KOPT-K1 (cell line): ENCODE measurements around the gene SRPK2.
"Not testable (repeated sequence)": the region's sequence is repeated elsewhere in the genome, so short reads cannot be mapped to it uniquely, and the experiment has no call there.

Experiments
- H3K27ac ChIP-seq: fragments of 200-600 bp; sonication (generic); 2 replicates; pipeline ENCODE4 v1.5.1; 2016; ENCODE audit warnings: antibody characterized with exemption, mild to moderate bottlenecking, low read depth, low read length; ENCODE audit not compliant: poor library complexity, severe bottlenecking
- H3K36me3 ChIP-seq: fragments of 200-600 bp; sonication (generic); 2 replicates; pipeline ENCODE4 v1.5.1; 2017; ENCODE audit warnings: antibody characterized with exemption, mild to moderate bottlenecking, low read length, moderate library complexity; ENCODE audit not compliant: insufficient read depth
- H3K9me3 ChIP-seq: fragments of 200-600 bp; sonication (generic); 2 replicates; pipeline ENCODE4 v1.5.1; 2017; ENCODE audit warnings: antibody characterized with exemption, low read length, mild to moderate bottlenecking; ENCODE audit not compliant: insufficient read depth, poor library complexity, severe bottlenecking

SRPK2 gene

DNA sequence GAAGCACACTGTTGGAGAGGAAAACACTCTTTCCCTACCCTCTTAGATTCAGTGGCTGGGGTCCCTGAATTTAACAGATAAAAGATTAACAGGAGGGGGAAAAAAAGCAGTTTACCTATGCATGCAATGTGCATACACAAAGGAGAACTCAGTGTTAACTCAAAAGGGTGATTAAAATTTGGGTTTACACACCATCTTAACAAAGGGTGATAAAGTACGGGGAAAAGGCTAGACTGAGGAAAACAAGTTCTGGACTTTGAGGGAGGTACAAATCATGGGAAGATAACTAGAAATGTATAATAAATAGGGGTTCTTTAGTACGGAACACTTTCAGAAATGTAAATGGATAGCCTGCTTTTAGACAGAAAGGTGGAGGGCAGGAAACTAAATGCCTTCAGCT lies 83.1 kb downstream of the SRPK2 start:
- H3K9me3 ChIP-seq: no peaks in the 10 kb centered on the region
- H3K36me3 ChIP-seq: no peaks in the 10 kb centered on the region
- H3K27ac ChIP-seq: peak overlapping the region; percentile 95

DNA sequence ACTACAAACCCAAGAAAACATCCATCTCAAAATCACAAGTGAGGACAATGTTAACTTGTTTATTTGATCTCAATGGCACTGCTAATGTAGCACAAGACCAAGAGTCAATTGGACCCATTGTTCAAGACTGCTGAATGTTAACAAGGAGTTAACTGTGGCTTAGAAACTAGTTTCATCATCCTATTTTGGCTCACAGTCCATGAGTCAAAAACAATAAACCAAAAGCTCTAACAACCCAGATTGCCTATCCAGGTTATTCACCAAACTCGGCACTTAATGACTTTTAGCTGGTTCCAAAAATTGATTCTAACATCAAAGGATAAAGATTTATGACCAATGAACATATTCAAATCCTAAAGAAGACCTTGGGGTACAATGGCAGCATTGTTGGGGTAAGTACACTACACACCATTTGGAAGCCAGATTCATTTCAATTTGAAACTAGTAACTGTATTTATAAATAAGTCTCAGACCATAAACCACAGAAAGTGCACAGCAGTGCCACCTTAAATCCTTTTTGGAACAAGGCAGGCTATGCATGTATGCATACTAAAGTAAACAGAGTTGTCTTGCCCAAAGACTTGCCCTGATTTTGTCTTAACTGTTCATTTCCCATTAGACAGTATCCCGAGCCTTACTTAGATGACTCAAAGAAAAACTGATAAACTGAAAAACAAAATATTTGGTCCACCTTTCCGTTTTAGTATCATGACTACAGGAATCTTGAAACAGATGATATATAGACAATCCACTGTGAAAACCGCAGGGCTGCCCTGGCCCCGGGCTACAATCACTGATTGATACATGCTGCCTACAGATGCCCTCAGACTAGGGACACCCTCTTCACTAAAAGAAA lies 84.5 kb downstream of the SRPK2 start:
- Histone ChIP-seq H3K9me3 (no peaks in the 10 kb centered on the region), H3K27ac (peak overlapping the region; percentile 95), H3K36me3 (no peaks in the 10 kb centered on the region)

DNA sequence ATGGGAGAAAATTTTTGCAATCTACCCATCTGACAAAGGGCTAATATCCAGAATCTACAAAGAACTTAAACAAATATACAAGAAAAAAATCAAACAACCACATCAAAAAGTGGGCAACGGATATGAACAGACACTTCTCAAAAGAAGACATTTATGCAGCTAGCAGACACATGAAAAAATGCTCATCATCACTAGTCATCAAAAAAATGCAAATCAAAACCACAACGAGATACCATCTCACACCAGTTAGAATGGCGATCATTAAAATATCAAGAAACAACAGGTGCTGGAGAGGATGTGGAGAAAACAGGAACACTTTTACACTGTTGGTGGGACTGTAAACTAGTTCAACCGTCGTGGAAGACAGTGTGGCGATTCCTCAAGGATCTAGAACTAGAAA lies 88.1 kb downstream of the SRPK2 start:
- H3K27ac ChIP-seq: peak overlapping the region; percentile 95
- H3K36me3 ChIP-seq, H3K9me3 ChIP-seq: not testable (repeated sequence)

DNA sequence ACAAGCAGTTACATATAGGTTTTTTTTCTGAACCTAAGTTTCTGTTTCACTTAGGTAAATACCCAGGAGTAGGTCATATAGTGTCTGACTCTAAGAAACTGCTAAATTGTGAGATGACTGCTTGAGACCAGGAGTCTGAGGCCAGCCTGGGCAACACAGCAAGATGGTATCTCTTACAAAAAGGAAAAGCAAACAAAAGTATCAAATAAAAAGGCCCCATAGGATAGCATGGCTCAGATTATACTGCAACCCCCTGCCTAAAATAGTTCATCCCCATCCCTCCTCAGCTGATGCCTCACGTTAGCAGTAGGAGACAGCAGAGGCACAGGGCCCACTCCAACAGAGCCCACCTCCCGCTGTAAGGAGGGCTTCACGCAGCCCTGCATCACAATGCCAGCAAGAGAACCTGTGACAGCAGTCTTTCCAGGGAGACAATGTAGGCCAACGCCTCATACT lies 90.3 kb downstream of the SRPK2 start:
- peak overlapping the region; percentile 95 for H3K27ac ChIP-seq
- no peaks in the 10 kb centered on the region for H3K9me3 ChIP-seq
- H3K36me3 ChIP-seq: no peaks in the 10 kb centered on the region

DNA sequence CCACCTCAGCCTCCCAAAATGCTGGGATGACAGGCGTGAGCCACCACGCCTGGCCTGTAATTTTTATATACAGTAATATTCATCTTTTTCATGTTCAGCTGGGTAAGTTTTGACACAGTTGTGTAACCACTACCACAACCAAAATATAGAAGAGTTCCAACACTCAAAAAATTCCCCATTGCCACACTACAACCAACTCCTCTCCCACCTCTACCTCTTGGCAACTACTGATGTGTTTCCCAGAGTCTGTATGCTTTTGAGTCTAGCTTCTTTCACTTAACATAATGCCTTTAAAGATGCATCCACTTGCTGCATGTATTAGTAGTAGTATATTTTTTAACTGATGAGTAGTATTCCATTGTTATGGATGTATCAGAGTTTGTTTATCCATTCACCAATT lies 90.7 kb downstream of the SRPK2 start:
- no peaks in the 10 kb centered on the region for H3K36me3 ChIP-seq
- peak overlapping the region; percentile 95 for H3K27ac ChIP-seq
- no peaks in the 10 kb centered on the region for H3K9me3 ChIP-seq

DNA sequence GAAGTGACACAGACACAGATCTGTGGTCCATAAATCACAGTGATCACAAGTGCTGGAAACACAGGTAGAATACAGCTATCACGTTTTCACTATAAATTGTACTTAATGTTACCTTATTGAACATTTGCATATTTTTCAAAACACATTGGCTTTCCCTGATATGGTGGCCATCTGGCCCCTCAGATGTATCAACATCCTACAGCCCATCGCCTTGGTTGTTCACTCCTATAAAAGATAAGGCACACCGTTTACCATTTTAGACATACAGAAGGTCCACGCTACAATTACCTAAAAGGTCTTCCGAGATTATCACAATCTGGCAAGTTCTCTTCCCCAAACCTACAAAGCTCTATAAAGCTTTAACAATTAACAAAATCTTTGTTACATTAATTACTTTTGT lies 91.4 kb downstream of the SRPK2 start:
- Histone ChIP-seq H3K9me3 (no peaks in the 10 kb centered on the region), H3K27ac (peak overlapping the region; percentile 95), H3K36me3 (no peaks in the 10 kb centered on the region)

DNA sequence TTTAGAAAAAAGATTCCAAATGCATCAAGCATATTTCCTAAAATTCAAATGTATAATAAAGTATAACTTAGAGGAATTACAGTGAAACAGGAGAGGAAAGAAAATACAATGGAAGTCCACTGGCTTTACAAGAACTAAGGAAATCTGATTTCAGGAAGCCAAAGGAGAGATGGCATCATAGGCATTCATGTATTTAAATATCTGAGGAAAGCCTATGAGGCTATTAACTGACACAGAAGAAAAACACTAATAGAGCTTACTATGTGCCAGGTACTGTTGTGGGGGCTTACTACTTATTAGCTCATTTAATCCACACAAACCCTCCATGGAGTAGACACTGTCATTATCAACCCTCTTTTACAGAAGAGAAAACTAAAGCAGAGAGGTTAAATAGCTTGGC lies 92.2 kb downstream of the SRPK2 start:
- Histone ChIP-seq H3K36me3 (no peaks in the 10 kb centered on the region), H3K9me3 (no peaks in the 10 kb centered on the region), H3K27ac (peak overlapping the region; percentile 95)

DNA sequence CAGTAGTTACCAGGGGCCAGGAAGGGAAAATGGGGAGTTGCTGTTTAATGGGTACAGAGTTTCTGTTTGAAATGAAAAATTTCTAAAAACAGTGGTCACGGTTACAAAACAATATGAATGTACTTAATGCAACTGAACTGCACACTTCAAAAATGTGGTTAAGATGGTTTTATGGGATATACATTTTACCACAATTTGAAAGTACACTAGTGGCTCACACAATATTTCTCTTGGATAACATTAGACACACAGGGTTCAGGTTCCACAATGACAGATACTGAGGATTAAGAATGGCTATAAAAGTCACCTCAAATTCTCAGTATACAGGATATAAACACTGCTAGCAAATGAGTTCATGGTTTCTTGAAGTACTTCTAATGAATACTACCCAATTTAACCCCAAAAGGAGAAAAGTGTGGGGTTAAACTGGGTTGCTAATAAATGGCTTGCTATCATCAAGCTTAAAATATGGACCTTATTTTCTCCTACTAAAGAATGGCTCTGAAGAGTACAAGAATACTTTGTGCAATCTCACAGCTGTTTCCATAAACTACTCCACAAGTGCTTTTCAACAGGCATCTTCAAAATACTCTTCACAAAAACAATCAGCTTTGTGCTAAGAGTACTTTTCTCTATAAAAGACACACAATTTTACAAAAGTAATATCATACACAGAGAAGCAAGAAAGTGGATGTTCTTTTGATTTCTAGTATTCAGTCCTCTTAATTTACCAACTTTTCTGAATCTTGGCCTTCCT lies 92.9 kb downstream of the SRPK2 start:
- peak overlapping the region; percentile 95 for H3K27ac ChIP-seq
- no peaks in the 10 kb centered on the region for H3K9me3 ChIP-seq
- H3K36me3 ChIP-seq: no peaks in the 10 kb centered on the region

DNA sequence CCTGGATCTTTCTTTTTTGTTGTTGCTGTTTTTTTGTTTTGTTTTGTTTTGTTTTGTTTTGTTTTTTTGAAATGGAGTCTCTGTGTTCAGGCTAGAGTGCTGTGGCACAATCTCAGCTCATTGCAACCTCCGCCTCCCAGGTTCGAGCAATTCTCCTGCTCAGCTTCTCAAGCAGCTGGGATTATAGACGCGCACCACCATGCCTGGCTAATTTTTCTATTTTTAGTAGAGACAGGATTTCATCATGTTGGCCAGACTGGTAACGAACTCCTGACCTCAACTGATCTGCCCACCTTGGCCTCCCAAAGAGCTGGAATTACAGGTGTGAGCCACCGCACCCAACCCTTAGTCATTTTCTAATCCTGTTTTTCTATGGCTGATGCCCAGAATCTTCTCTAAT lies 94.2 kb downstream of the SRPK2 start:
- H3K9me3 ChIP-seq, H3K36me3 ChIP-seq: not testable (repeated sequence)
- peak overlapping the region; percentile 3 for H3K27ac ChIP-seq

DNA sequence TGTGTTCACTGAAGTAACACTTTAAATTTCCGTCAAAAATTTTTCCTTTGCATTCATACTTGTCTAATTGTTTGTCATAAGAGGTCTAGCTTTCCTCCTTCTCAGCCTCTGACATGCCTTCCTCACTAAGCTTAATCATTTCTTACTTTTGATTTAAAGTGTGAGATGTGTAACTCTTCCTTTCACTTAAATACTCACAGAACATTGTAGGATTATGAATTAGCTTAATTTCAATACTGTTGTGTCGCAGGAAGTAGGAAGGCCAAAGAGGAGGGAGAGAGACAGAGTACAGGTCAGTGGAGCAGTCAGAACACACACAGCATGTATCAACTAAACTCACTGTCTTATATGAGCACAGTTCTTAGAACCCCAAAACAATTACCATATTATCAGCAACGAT lies 99.0 kb downstream of the SRPK2 start:
- H3K36me3 ChIP-seq: no peaks in the 10 kb centered on the region
- H3K27ac ChIP-seq: peak overlapping the region; percentile 51

DNA sequence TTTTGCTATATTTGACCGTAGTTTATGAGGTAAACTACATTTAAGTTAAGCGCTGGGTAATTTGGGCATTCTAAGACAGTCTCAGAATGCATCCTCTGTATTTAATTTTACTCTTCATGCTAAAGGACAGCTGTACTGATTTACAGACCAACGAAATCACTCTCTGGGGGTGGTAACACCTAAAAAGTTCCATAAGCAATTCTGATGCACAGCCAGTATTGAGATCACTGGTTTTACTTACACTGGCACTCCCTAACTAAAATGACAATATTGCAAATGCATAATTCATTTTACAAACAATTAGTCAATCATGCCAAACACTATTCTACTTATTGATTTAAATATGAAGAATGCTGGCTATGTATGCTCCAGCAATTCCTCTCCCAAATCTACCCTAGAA lies 102.3 kb downstream of the SRPK2 start:
- no peaks in the 10 kb centered on the region for H3K36me3 ChIP-seq
- peak overlapping the region; percentile 16 for H3K27ac ChIP-seq
- H3K9me3 ChIP-seq: no peaks in the 10 kb centered on the region

More for the DNA sequence above, 99.0 kb downstream of the SRPK2 start:
- no peaks in the 10 kb centered on the region for H3K9me3 ChIP-seq

DNA sequence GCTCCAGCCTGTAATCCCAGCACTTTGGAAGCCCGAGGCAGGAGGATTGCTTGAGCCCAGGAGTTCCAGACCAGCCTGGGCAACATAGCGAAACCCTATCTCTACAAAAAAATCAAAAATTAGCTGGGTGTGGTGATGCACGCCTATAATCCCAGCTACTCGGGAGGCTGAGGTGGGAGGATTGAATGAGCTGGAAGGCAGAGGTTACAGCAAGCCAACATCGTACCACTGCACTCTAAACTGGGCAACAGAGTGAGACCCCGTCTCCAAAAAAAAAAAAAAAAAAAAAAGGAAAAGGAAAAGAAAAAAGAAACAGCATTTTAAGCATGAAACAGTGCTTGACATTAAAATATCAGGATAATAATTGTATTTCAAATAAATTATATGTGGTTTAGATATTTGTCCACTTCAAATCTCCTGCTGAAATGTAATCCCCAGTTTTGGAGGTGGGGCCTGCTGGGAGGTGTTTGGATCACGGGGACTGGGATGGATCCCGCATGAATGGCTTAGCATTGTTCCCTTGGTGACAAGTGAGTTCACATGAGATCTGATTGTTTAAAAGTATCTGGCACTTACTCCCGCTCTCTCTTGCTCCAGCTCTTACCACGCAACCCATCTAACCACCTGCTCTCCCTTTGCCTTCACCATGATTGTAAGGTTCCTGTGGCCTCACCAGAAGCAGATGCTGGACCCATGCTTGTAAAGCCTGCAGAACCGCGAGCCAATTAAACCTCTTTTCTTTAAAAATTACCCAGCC lies 103.4 kb downstream of the SRPK2 start:
- Histone ChIP-seq H3K9me3 (no peaks in the 10 kb centered on the region), H3K27ac (peak overlapping the region; percentile 16), H3K36me3 (no peaks in the 10 kb centered on the region)

DNA sequence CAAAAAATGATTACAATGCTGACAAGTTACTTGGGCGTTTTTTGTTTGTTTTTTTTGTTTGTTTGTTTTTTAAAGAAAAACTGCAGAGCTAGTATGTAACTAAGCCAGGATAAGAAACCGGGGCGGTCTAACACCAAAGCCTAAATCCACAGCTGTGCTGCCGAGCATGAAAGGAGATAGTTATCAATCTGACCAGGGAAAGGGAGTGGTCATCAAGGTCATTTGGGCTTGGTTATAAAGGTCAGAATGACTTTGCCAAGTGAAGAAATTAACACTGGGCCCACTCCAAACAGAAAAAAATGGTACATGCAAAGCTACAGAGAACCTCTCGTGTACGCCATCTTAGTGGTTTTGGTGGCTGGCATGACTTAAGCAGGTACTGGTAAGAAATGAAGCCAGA lies 104.7 kb downstream of the SRPK2 start:
- Histone ChIP-seq H3K9me3 (no peaks in the 10 kb centered on the region), H3K36me3 (no peaks in the 10 kb centered on the region), H3K27ac (peak overlapping the region; percentile 22)

DNA sequence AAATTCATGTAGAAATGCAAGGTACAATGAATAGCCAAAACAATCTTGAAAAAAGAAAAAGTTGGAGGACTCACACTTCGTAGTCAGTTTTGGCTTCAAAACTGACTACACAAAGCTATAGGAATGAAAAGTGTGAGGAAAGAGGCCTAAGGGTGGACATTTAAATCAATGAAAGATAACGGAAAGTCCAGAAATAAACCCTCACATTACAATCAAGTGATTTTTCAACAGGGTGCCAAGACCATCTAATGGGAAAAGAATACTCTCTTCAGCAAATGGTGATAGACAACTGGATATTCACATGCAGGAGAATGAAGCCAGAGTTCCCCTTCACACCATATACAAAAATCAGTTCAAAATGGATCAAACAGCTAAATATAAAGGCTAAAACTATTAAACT lies 106.8 kb downstream of the SRPK2 start:
- H3K36me3 ChIP-seq: no peaks in the 10 kb centered on the region
- no peak overlapping the region for H3K27ac ChIP-seq
- no peaks in the 10 kb centered on the region for H3K9me3 ChIP-seq

DNA sequence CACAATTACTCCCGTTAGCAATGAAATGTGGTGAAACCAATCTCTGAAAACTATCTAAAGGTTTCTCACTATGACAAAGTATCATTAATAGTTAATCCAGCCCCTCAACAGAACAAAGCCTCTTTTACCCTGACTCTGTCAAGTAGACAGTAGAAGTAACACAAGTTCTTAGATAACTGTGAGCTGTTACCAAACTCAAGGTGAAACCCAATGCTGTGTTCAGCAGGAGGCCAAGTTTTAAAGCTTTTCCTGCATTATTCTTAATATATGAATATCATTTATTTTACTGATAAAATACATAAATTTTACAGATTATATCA lies 109.1 kb downstream of the SRPK2 start:
- H3K27ac ChIP-seq: peak overlapping the region; percentile 44
- H3K9me3 ChIP-seq: no peaks in the 10 kb centered on the region
- no peaks in the 10 kb centered on the region for H3K36me3 ChIP-seq
